GM12878 (cell line): Measurements from ENCODE around the gene SRP54. TPM values are rescaled to one million over a fixed set of nuclear protein-coding genes. Genes with fewer than 3 reads are reported as not detected.

Experiments used
- ATF7 ChIP-seq: fragments of 450-650 bp; IDR thresholded peaks from 2 replicates; pipeline ENCODE4 v1.6.1; 2016; ENCODE audit warnings: low read depth, mild to moderate bottlenecking
- BRCA1 ChIP-seq: IDR thresholded peaks from 2 replicates; pipeline ENCODE4 v1.6.1; 2011; ENCODE audit warnings: low read depth, low read length, improper control_type of control experiment
- CREM ChIP-seq: IDR thresholded peaks from 2 replicates; pipeline ENCODE4 v1.6.1; 2014; ENCODE audit warnings: antibody characterized with exemption, low read depth
- E2F4 ChIP-seq: IDR thresholded peaks from 2 replicates; pipeline ENCODE4 v1.6.1; 2012; ENCODE audit warnings: low read depth, low read length, improper control_type of control experiment
- EGR1 ChIP-seq, 2 experiments: IDR thresholded peaks; 1 replicate in 1 of 2; 2 replicates in 1 of 2; pipeline ENCODE4 v1.6.1; 2011 to 2012; ENCODE audit warnings: low read depth in 2 of 2, low read length in 2 of 2, borderline replicate concordance in 1 of 2, mild to moderate bottlenecking in 1 of 2, moderate library complexity in 1 of 2
- EP300 ChIP-seq, 2 experiments: fragments of 150-350 bp in 1 of 2; IDR thresholded peaks; 2 replicates each; pipeline ENCODE4 v1.6.1; 2011 to 2012; ENCODE audit warnings: low read depth in 2 of 2, low read length in 2 of 2, borderline replicate concordance in 1 of 2, improper control_type of control experiment in 1 of 2, inconsistent platforms in 1 of 2; ENCODE audit not compliant: control insufficient read depth in 1 of 2
- ETV6 ChIP-seq, 2 experiments: fragments of 450-650 bp in 1 of 2; IDR thresholded peaks in 1 of 2; conservative IDR thresholded peaks in 1 of 2; 2 replicates each; pipeline ENCODE4 v1.6.1; 2014; ENCODE audit warnings: antibody characterized with exemption in 1 of 2, borderline replicate concordance in 1 of 2, low read depth in 1 of 2, mild to moderate bottlenecking in 1 of 2, moderate library complexity in 1 of 2
- IKZF1 ChIP-seq: fragments of 450-650 bp; conservative IDR thresholded peaks from 2 replicates; pipeline ENCODE4 v1.6.1; 2017; ENCODE audit warnings: antibody characterized with exemption, mild to moderate bottlenecking
- PAX8 ChIP-seq: fragments of 450-650 bp; IDR thresholded peaks from 2 replicates; pipeline ENCODE4 v1.6.1; 2017; ENCODE audit warnings: mild to moderate bottlenecking, moderate library complexity
- POLR2AphosphoS5 ChIP-seq: IDR thresholded peaks from 2 replicates; pipeline ENCODE4 v1.6.1; 2011; ENCODE audit warnings: mild to moderate bottlenecking, low read length, inconsistent platforms
- PRDM15 ChIP-seq: fragments of 450-650 bp; formaldehyde crosslinking; IDR thresholded peaks from 2 replicates; pipeline ENCODE4 v1.4.0; 2020; ENCODE audit warnings: mild to moderate bottlenecking, moderate library complexity
- RBBP5 ChIP-seq: fragments of 200-600 bp; sonication (generic); conservative IDR thresholded peaks from 2 replicates; pipeline ENCODE4 v1.6.1; 2016
- RELA ChIP-seq: fragments of 450-650 bp; IDR thresholded peaks from 2 replicates; pipeline ENCODE4 v1.8.0; 2014; ENCODE audit warnings: borderline replicate concordance; ENCODE audit not compliant: partially characterized antibody
- SREBF1 ChIP-seq: IDR thresholded peaks from 2 replicates; pipeline ENCODE4 v1.6.1; 2012; ENCODE audit warnings: mild to moderate bottlenecking, low read length
- YBX1 ChIP-seq: fragments of 450-650 bp; IDR thresholded peaks from 2 replicates; pipeline ENCODE4 v1.6.1; 2016; ENCODE audit warnings: antibody characterized with exemption
- ZNF217 ChIP-seq: fragments of 450-650 bp; IDR thresholded peaks from 2 replicates; pipeline ENCODE4 v1.6.1; 2017; ENCODE audit warnings: antibody characterized with exemption, mild to moderate bottlenecking
- ZNF622 ChIP-seq: fragments of 450-650 bp; IDR thresholded peaks from 2 replicates; pipeline ENCODE4 v1.6.1; 2017; ENCODE audit warnings: mild to moderate bottlenecking, inconsistent platforms
- polyA plus RNA-seq, 11 experiments: library from polyadenylated mRNA; depleted of rRNA in 4 of 11; unstranded in 6 of 11; stranded (reverse) in 5 of 11; fragments of >200 nt; fragmentation: Nextera tagmentation in 4 of 11; fragmentation: Illumina TruSeq in 1 of 11; extraction: Ambion mirVana in 4 of 11; extraction: Trizol in 1 of 11; gene quantifications; 1 replicate in 1 of 11; 2 replicates in 10 of 11; pipeline versions ENCODE4 v1.2.1 to v1.2.3, GENCODE V29; 2011 to 2016; ENCODE audit warnings: inconsistent platforms in 2 of 11, missing spikeins in 2 of 11, low read depth in 1 of 11
- total RNA-seq, 4 experiments: library from RNA; depleted of rRNA in 3 of 4; stranded (reverse); fragments of >200 nt in 3 of 4; fragmentation: Illumina TruSeq in 1 of 4; extraction: Trizol in 1 of 4; gene quantifications; 2 replicates each; pipeline versions ENCODE4 v1.2.1 to v1.2.3, GENCODE V29; 2013 to 2021
- TF ChIP-seq, protein P1 (sequence below): fragments of 450-650 bp; IDR thresholded peaks from 2 replicates; pipeline ENCODE4 v1.6.1; 2016; ENCODE audit warnings: mild to moderate bottlenecking, moderate library complexity, borderline replicate concordance

The SRP54 gene
- total and polyA plus RNA-seq, 10 of the 15 experiments (the other 5 are each of a cell fraction or from before 2014, with no cell fraction given) = 54.1 to 130 (median 72.3) TPM

GRCh38 chr14:35046048-35046750 lies 63.4 kb downstream of the SRP54 start, which contains the start of gene FAM177A1 (continued):
- TF ChIP-seq E2F4 (0 out of 2 replicates have a peak, but pooled peaks have one; percentile 26), BRCA1 (no peak), CREM (peak; percentile 97), RELA (no peak), ATF7 (peak; percentile 99), RBBP5 (no peak), POLR2AphosphoS5 (peak; percentile 90), PRDM15 (no peak), ZNF622 (no peak), ZNF217 (no peak), YBX1 (no peak), PAX8 (no peak), ETV6 (conservative IDR thresholded peaks at IDR 0.05 in 1 of 2, IDR thresholded peaks at IDR 0.05 in 1 of 2; ENCODE audit: borderline replicate concordance in 1 of 2, low read depth in 1 of 2) (no peak), EP300 (IDR thresholded peaks at IDR 0.05; ENCODE audit: borderline replicate concordance in 1 of 2, control insufficient read depth in 1 of 2, low read depth in 2 of 2, low read length in 2 of 2) (no peak), EGR1 (IDR thresholded peaks at IDR 0.05; ENCODE audit: borderline replicate concordance in 1 of 2, low read depth in 2 of 2, low read length in 2 of 2) (peak in 1 of 2 experiments; percentile 18; a peak in 1 of 3 replicates), SREBF1 (no peak), IKZF1 (peak; percentile 91)
- TF ChIP-seq, protein P1, sequence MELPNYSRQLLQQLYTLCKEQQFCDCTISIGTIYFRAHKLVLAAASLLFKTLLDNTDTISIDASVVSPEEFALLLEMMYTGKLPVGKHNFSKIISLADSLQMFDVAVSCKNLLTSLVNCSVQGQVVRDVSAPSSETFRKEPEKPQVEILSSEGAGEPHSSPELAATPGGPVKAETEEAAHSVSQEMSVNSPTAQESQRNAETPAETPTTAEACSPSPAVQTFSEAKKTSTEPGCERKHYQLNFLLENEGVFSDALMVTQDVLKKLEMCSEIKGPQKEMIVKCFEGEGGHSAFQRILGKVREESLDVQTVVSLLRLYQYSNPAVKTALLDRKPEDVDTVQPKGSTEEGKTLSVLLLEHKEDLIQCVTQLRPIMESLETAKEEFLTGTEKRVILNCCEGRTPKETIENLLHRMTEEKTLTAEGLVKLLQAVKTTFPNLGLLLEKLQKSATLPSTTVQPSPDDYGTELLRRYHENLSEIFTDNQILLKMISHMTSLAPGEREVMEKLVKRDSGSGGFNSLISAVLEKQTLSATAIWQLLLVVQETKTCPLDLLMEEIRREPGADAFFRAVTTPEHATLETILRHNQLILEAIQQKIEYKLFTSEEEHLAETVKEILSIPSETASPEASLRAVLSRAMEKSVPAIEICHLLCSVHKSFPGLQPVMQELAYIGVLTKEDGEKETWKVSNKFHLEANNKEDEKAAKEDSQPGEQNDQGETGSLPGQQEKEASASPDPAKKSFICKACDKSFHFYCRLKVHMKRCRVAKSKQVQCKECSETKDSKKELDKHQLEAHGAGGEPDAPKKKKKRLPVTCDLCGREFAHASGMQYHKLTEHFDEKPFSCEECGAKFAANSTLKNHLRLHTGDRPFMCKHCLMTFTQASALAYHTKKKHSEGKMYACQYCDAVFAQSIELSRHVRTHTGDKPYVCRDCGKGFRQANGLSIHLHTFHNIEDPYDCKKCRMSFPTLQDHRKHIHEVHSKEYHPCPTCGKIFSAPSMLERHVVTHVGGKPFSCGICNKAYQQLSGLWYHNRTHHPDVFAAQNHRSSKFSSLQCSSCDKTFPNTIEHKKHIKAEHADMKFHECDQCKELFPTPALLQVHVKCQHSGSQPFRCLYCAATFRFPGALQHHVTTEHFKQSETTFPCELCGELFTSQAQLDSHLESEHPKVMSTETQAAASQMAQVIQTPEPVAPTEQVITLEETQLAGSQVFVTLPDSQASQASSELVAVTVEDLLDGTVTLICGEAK = peak; percentile 63; the same call in 1 of the 2 replicates
